Ishikawa (cell line): ENCODE data around the gene FAM98A.

Experiments used
- CEBPB ChIP-seq: IDR thresholded peaks from 2 replicates; pipeline ENCODE4 v1.6.1; 2012
- CREB1 ChIP-seq: IDR thresholded peaks from 2 replicates; pipeline ENCODE4 v1.6.1; 2012; ENCODE audit warnings: low read depth
- EGR1 ChIP-seq: IDR thresholded peaks from 2 replicates; pipeline ENCODE4 v1.6.1; 2012
- EP300 ChIP-seq: IDR thresholded peaks from 2 replicates; pipeline ENCODE4 v1.6.1; 2012; ENCODE audit warnings: borderline replicate concordance
- FOXM1 ChIP-seq: IDR thresholded peaks from 2 replicates; pipeline ENCODE4 v1.6.1; 2012; ENCODE audit warnings: low read depth, borderline replicate concordance
- MAX ChIP-seq: IDR thresholded peaks from 2 replicates; pipeline ENCODE4 v1.6.1; 2012
- NFIC ChIP-seq: IDR thresholded peaks from 2 replicates; pipeline ENCODE4 v1.6.1; 2012
- RAD21 ChIP-seq: IDR thresholded peaks from 2 replicates; pipeline ENCODE4 v1.6.1; 2012; ENCODE audit warnings: low read depth
- REST ChIP-seq: IDR thresholded peaks from 2 replicates; pipeline ENCODE4 v1.6.1; 2012; ENCODE audit warnings: low read depth, mild to moderate bottlenecking
- TAF1 ChIP-seq: IDR thresholded peaks from 2 replicates; pipeline ENCODE4 v1.6.1; 2012; ENCODE audit warnings: low read depth, mild to moderate bottlenecking
- TCF12 ChIP-seq: IDR thresholded peaks from 2 replicates; pipeline ENCODE4 v1.6.1; 2012; ENCODE audit warnings: low read depth
- TEAD4 ChIP-seq: IDR thresholded peaks from 2 replicates; pipeline ENCODE4 v1.6.1; 2012
- USF1 ChIP-seq: IDR thresholded peaks from 2 replicates; pipeline ENCODE4 v1.6.1; 2012
- YY1 ChIP-seq: IDR thresholded peaks from 2 replicates; pipeline ENCODE4 v1.6.1; 2012; ENCODE audit warnings: low read depth
- ZBTB7A ChIP-seq: IDR thresholded peaks from 2 replicates; pipeline ENCODE4 v1.6.1; 2012; ENCODE audit warnings: low read depth

The FAM98A gene

GRCh38 chr2:33599175-33599942 is at the start of gene FAM98A:
Gene FAM98A, minus strand, starts transcription at chr2:33599299. Its CDS starts 78 bp downstream, at chr2:33599221.
- TF ChIP-seq ZBTB7A, result no peak
- TF ChIP-seq CEBPB, result no peak
- TF ChIP-seq MAX, result peak; percentile 86
- 0 out of 2 replicates have a peak, but pooled peaks have one; percentile 13 for TF ChIP-seq USF1
- 0 out of 2 replicates have a peak, but pooled peaks have one; percentile 43 for TF ChIP-seq TAF1
- no peak for TF ChIP-seq EGR1
- no peak for TF ChIP-seq REST
- TF ChIP-seq NFIC, result no peak
- no peak for TF ChIP-seq FOXM1
- TF ChIP-seq CREB1, result peak; percentile 35
- TF ChIP-seq TCF12, result no peak
- peak; percentile 22; the same call in 1 of the 2 replicates for TF ChIP-seq YY1
- no peak; the same call in 1 of the 2 replicates for TF ChIP-seq EP300
- TF ChIP-seq TEAD4, result no peak
- TF ChIP-seq RAD21, result no peak

- no peak for TF ChIP-seq TEAD4
- no peak for TF ChIP-seq RAD21
- no peak for TF ChIP-seq USF1
- TF ChIP-seq EP300, result no peak
- no peak for TF ChIP-seq MAX
- no peak for TF ChIP-seq YY1
- no peak for TF ChIP-seq TAF1
- TF ChIP-seq REST, result no peak
- TF ChIP-seq CREB1, result no peak
- no peak for TF ChIP-seq NFIC
- TF ChIP-seq CEBPB, result no peak
- TF ChIP-seq FOXM1, result no peak
- TF ChIP-seq TCF12, result no peak
- TF ChIP-seq ZBTB7A, result no peak
- TF ChIP-seq EGR1, result no peak
Measured at GRCh38 chr2:33645861-33646260, 46.8 kb upstream of the FAM98A start.

- TF ChIP-seq TEAD4 (no peak), CEBPB (no peak), TAF1 (no peak), CREB1 (no peak), EGR1 (no peak), REST (no peak), ZBTB7A (no peak), USF1 (no peak), TCF12 (no peak), FOXM1 (no peak)
Measured at GRCh38 chr2:33644215-33644614, 45.1 kb upstream of the FAM98A start.

GRCh38 chr2:33636001-33636400 is 36.9 kb upstream of the FAM98A start:
- no peak for TF ChIP-seq MAX
- TF ChIP-seq RAD21, result no peak
- no peak for TF ChIP-seq TEAD4
- TF ChIP-seq CREB1, result no peak
- no peak for TF ChIP-seq EGR1
- TF ChIP-seq EP300, result no peak
- TF ChIP-seq FOXM1, result no peak
- TF ChIP-seq YY1, result no peak
- TF ChIP-seq TCF12, result no peak
- no peak for TF ChIP-seq CEBPB
- no peak for TF ChIP-seq REST
